HG03575 (cell line): ENCODE data around the gene AGMAT.

Experiments used
- ATAC-seq: cut with Tn5 transposase; IDR thresholded peaks from one replicate; pipeline ENCODE4 v1.9.1; 2021; ENCODE audit not compliant: unreplicated experiment, insufficient number of reproducible peaks, low FRiP score; ENCODE audit errors: extremely low read depth

The AGMAT gene

DNA sequence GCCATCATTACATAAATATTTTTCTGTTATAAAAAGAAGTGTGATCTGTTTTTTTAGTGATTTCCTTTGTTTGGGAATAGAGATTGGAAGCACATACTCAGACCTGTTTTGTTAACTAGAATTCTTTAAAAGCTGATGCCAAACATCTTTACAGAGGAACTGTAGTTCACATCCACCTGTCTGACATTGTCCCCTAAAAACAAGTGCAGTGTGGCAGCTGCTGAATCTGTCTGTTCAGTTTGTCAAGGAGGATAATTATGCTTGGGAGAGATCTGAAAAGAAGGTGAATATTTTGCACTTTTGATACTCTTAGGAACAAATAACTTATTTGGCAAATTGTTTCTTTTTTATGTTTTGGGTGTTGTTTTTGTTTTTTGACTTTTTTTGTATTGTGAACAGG is 13.6 kb downstream of the AGMAT start:
- no peak for ATAC-seq

- ATAC-seq: no peak
These were observed 14.0 kb downstream of the AGMAT start for GRCh38 chr1:15570861-15571260.

- ATAC-seq: no peak
These were observed 16.3 kb downstream of the AGMAT start for GRCh38 chr1:15568387-15569073.

DNA sequence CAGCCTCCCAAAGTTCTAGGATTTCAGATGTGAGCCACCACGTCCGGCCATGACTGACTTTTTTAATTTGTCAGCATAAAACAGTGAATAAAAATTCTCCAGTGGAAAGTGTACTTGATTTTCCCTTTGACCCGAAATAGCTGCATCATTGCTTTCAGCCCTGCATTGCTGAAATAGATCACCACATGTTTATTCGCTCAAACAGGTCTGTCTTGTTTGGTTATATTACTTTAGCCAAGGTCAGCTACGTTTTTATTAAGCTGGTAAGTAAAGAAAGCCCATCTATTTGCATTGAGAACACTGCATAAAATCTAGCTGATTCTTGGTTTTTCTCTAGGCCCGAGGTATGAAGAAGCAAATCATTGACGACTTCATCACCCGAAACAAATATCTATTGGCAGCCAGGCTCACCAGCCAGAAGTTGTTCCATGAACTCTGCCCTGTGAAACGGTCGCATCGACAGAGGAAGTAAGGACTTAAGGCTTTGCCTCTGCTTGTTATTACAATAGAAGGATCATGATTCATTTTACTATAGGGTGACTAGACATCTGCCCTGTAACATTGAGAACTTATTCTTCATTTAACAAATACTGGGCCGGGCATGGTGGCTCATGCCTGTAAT is 25.6 kb downstream of the AGMAT start:
- no peak for ATAC-seq

DNA sequence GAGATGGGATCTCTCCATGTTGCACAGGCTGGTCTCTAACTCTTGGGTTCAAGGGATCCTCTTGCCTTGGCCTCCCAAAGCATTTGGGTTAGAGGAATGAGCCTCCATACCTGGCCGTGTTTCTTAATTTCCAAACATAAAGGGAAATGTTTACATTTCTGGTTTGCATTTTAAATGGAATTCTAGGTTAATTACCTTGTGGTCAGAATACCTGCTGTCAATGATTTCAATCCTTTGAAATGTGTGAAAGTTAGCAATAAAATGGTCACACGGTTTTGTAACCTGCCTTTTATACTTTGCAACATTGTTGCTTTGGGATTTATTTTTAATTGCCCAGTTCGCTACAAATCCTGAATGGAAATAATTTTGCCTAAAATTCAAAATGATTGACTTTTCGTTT is 26.3 kb downstream of the AGMAT start:
- ATAC-seq: no peak

- ATAC-seq: no peak
These were observed 27.3 kb downstream of the AGMAT start for GRCh38 chr1:15557594-15557993.

DNA sequence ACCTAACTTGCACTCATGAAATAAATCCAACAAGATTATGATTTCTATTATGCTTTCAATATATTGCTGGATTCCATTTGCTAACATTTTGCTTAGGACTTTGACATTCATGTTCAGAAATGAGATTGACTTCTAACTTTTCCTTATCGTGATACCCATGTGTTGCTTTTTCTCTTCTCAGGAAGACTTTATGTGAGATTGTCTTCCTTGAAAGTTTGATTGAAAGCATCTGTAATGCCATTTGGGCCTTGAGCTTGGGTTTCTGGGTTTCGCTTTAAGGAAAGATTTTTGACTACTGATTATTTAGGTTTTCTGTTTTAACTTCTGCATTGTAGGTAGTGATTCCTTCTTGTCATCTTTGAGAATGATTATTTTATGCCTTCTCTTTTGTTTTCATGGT is 27.8 kb downstream of the AGMAT start:
- ATAC-seq: no peak

- no peak for ATAC-seq
These were observed 34.3 kb downstream of the AGMAT start for GRCh38 chr1:15550573-15550972.

GRCh38 chr1:15546641-15547040 is 38.2 kb downstream of the AGMAT start:
- ATAC-seq: no peak

GRCh38 chr1:15543589-15544568 is 41.0 kb downstream of the AGMAT start:
- no peak for ATAC-seq

- ATAC-seq: no peak
These were observed 41.6 kb downstream of the AGMAT start for GRCh38 chr1:15543251-15543588.

- no peak for ATAC-seq
These were observed 42.2 kb downstream of the AGMAT start for GRCh38 chr1:15542388-15543250.

GRCh38 chr1:15541231-15541792 is 43.5 kb downstream of the AGMAT start:
- no peak for ATAC-seq

GRCh38 chr1:15540186-15540585 is 44.7 kb downstream of the AGMAT start:
- no peak for ATAC-seq

GRCh38 chr1:15538771-15539170 is 46.1 kb downstream of the AGMAT start:
- ATAC-seq: no peak

GRCh38 chr1:15531682-15532081 is 53.2 kb downstream of the AGMAT start:
- no peak for ATAC-seq

DNA sequence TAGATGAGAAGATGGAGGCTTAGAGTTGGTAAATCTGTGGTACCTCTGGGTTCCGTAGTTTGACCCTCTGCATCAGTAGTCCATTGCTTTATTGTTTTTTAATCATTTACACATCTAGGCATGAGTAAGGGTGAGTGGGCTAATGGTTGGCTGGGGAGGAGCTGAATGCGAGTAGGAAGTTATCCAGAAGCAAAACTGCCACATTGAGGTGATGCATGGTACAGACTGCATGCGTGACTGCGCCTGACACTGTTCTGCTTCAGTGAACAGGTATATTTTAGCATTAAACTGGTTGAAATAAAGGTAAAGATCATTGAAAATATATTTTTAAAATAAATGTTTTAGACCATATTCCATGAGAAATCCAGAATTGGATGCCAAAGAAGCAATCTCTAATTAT is 53.8 kb downstream of the AGMAT start:
- ATAC-seq: no peak

- ATAC-seq: peak; percentile 52
These were observed 58.1 kb downstream of the AGMAT start, which contains the start of gene DNAJC16 for GRCh38 chr1:15526490-15527339. TSS of gene DNAJC16 (plus strand) at chr1:15526848. CDS start at chr1:15529106, 2,258 bp downstream.
